Epithelial cell of esophagus (primary cell): ENCODE results near the gene CCNH.

Experiments used
- DNase-seq: peaks from one replicate; pipeline ENCODE4 v3.0.0; 2010; ENCODE audit warnings: low read depth
- H3K4me3 ChIP-seq: 2 replicates; pipeline ENCODE4 v1.5.1; 2011; ENCODE audit warnings: mild to moderate bottlenecking, low read length, control low read depth
- TF ChIP-seq, protein P1 (sequence below): IDR thresholded peaks from 2 replicates; pipeline ENCODE4 v1.5.1; 2011; ENCODE audit warnings: low read depth, mild to moderate bottlenecking, low read length, control low read depth, inconsistent platforms; ENCODE audit not compliant: insufficient read depth; ENCODE audit errors: missing control alignments

CCNH gene

DNA sequence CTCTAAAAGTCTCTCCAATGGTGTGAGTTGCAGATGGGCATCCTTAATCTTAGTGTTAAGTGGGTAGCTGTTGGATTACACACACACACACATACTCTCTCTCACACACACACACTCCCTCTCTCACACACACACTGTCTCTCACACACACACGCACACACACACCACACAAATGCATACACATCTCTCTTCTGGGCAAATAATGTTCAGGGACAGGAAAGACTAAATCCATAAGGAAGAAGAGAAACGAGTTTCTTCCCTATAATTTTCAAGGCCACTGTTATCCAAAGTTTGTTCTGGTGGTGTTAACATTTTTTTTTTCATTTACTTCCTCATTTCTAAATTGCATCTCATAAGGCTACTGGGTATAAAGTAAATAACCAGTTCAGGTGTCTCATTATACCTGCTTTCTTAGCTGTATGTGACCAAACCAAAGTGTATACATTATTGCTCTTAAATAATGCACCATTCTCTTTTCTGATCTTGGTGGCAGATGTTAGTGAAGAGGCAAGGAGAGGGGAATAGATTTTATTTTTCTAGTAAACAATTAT, 22.5 kb upstream of the CCNH start:
- no peak for DNase-seq
- TF ChIP-seq, protein P1, sequence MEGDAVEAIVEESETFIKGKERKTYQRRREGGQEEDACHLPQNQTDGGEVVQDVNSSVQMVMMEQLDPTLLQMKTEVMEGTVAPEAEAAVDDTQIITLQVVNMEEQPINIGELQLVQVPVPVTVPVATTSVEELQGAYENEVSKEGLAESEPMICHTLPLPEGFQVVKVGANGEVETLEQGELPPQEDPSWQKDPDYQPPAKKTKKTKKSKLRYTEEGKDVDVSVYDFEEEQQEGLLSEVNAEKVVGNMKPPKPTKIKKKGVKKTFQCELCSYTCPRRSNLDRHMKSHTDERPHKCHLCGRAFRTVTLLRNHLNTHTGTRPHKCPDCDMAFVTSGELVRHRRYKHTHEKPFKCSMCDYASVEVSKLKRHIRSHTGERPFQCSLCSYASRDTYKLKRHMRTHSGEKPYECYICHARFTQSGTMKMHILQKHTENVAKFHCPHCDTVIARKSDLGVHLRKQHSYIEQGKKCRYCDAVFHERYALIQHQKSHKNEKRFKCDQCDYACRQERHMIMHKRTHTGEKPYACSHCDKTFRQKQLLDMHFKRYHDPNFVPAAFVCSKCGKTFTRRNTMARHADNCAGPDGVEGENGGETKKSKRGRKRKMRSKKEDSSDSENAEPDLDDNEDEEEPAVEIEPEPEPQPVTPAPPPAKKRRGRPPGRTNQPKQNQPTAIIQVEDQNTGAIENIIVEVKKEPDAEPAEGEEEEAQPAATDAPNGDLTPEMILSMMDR: no peak
- H3K4me3 ChIP-seq: no peak overlapping the region

DNA sequence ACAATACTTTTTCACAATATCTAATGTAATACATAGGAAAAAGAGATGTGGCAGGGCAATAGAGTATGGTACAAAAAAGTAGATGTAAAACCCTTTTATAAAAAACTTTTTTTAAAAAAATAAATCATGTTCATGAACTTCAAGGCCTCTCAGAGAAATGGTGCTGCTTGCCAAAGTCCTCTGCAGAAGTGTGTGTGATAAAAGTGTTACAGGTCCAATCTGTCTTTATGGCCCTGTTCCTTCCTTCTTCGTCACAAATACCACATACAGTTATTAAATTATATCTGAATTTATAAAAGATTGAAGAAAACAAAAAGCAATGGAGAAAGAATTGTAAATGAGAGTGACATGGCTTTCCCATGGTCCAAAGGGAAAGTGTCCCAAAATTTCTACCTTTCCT, 21.7 kb upstream of the CCNH start:
- H3K4me3 ChIP-seq: no peak overlapping the region
- TF ChIP-seq, protein P1: no peak
- DNase-seq: no peak

DNA sequence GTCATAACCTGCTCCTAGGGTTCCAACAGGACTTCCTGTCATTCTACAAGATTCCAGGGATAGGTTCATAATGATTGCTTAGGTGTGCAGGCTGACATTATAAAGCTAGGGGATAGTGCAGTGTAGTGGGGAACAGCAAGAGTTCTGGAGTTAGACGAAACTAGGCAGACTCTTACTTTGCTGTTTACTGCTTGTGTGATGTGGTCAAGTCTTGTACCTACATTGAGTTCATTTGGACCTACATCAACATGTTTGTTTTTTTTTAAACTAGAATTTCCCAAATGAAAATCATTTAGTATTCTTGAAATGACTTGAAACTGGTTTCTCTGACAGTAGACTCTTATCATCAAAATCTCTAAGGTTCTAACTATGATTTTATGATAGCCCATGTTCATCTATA, 21.2 kb upstream of the CCNH start:
- TF ChIP-seq, protein P1: no peak
- no peak for DNase-seq

DNA sequence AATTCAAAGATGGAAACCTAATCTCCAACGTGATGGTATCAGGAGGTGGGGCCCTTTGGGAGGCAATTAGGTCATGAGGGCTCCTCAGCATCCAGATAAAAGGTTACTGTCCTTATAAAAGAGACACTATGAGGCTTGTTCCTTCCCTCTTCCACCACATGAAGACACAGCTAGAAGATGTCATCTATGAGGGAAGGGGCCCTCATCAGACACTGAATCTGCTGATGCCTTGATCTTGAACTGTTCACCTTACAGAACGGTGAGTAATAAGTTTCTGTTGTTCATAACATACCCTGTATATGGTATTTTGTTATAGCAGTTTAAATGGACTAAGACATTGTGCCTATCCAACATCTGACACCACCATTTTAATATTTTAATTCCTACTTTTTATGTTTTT, 19.7 kb upstream of the CCNH start:
- no peak overlapping the region for H3K4me3 ChIP-seq
- TF ChIP-seq, protein P1: no peak
- DNase-seq: no peak

More for the DNA sequence above, 21.2 kb upstream of the CCNH start:
- H3K4me3 ChIP-seq: no peak overlapping the region

DNA sequence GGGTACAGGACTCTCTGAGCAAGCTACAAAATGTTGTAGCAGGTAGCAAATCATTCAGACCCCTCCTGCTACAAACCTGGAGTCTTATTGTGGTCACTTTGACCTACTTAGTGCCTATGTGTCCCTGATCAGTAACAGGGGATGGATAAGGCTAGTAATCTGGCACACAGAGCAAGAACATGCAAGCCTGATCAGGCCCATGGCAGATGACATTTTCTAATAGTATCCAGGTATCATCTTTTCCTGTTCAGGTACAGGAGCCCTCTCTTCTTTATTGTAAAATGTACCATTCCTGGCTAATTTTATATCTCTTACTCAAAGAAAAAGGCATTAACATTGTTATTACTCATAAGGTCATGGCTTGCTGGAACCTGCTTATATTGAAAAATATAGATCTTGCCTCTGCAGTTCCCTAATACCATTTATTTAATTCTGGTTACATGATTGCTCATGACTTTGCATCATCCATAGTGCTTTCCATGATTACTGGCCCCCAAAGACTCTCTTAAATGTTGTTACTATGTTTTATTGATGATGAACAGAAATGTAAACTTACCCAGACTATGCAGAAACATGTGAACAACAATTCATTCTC, 18.2 kb upstream of the CCNH start:
- no peak overlapping the region for H3K4me3 ChIP-seq
- TF ChIP-seq, protein P1: no peak
- DNase-seq: peak; percentile 17

DNA sequence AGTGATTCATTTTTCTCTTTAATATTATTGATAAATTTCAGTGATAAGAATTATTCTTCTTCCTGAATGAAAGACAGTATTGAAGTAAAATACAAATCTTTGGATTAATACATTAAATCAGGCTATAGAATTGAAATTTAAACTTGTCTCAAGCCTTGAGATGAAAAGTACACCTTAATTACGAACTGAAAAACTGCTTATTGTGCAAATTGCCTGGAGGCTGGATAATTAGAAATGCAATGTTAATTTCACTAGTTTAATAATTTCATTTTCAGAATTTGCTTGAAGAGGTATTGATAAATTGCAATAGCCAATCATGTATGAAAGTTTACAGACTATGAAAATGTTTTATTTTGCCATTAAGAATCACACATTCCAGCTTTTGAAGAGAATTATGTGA, 11.0 kb upstream of the CCNH start:
- H3K4me3 ChIP-seq: no peak overlapping the region
- no peak for DNase-seq
- TF ChIP-seq, protein P1: no peak

DNA sequence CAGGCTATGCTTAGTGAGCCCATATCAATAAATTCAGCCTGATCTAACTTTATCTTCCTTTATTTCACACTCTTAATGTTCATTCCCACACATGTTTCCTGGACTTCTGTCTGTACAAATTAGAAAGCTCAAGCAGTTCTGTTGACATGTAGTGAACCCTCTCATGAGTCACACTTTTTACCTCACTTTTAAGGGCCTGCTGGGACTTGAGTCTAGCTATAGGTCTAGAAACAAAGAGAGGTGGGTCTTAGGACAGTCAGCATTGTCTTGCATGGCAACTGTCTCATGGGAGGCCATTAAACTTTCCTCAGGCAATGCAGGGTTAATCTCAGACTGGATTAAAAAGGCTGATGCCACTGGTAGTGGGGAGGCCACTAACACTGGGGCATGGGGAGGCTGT, 8.6 kb upstream of the CCNH start:
- TF ChIP-seq, protein P1: no peak
- no peak overlapping the region for H3K4me3 ChIP-seq
- peak; percentile 93 for DNase-seq
